Esophagus (tissue), 2 donors: ENCODE data around the gene BCAS1. TPM values are rescaled to one million over a fixed set of nuclear protein-coding genes. Genes with fewer than 3 reads are reported as not detected.

Source experiments
- H3K27ac ChIP-seq, 2 donors: one replicate each; pipeline ENCODE4 v1.5.1; 2013; ENCODE audit warnings: low read depth in 2 of 2, mild to moderate bottlenecking in 2 of 2, inconsistent platforms in 1 of 2, low read length in 1 of 2, moderate library complexity in 1 of 2
- H3K27me3 ChIP-seq, 2 donors: one replicate each; pipeline ENCODE4 v1.6.1; 2013; ENCODE audit warnings: low read length in 2 of 2, control low read depth in 1 of 2, mild to moderate bottlenecking in 1 of 2; ENCODE audit not compliant: insufficient read depth in 2 of 2, control insufficient read depth in 1 of 2
- H3K36me3 ChIP-seq, 2 donors: one replicate each; pipeline ENCODE4 v1.6.1; 2013; ENCODE audit warnings: low read length in 1 of 2; ENCODE audit not compliant: control insufficient read depth in 2 of 2, insufficient read depth in 2 of 2
- H3K4me1 ChIP-seq, 2 donors: one replicate each; pipeline ENCODE4 v1.6.1; 2013; ENCODE audit warnings: low read length in 1 of 2; ENCODE audit not compliant: control insufficient read depth in 2 of 2, insufficient read depth in 2 of 2
- H3K4me3 ChIP-seq, 2 donors: one replicate each; pipeline ENCODE4 v1.5.1; 2013; ENCODE audit warnings: low read length in 2 of 2, mild to moderate bottlenecking in 2 of 2, low read depth in 1 of 2, moderate library complexity in 1 of 2
- H3K9me3 ChIP-seq, 2 donors: one replicate each; pipeline ENCODE4 v1.6.1; 2013; ENCODE audit warnings: mild to moderate bottlenecking in 2 of 2, low read depth in 1 of 2, low read length in 1 of 2, moderate library complexity in 1 of 2; ENCODE audit not compliant: control insufficient read depth in 2 of 2, insufficient read depth in 1 of 2
- WGBS, 2 donors: extraction: QIAGEN DNeasy Blood & Tissue Kit; methylation state at CpG; one replicate each; pipeline ENCODE4 v1.1.7; 2013; 5-methylcytosine and 5-hydroxymethylcytosine counted together
- polyA plus RNA-seq, 2 donors: library from polyadenylated mRNA; stranded (reverse); fragments of 200-250 nt; gene quantifications; one replicate each; pipeline ENCODE4 v1.2.3, GENCODE V29; 2013
- donor health status: healthy with polysubstance abuse.
- donor health status: Bipolar disorder and iron deficiency.

Gene BCAS1
- polyA plus RNA-seq, 2 donors, result 4.7 to 9.0 TPM

- H3K36me3 ChIP-seq, result no peaks in the 10 kb centered on the region
- H3K27ac ChIP-seq, result no peak overlapping the region
- H3K4me3 ChIP-seq, result no peak overlapping the region
- no peaks in the 10 kb centered on the region for H3K27me3 ChIP-seq
- 71 to 81% methylated on average over 2 of the region's 2 CpGs for WGBS, 2 donors
- H3K9me3 ChIP-seq, result peaks cover 2 to 4% of the 10 kb centered on the region in 2 donors
- H3K4me1 ChIP-seq, result peaks cover 0 to 3% of the 10 kb centered on the region in 2 donors
Measured at GRCh38 chr20:54002056-54002575, 68.3 kb downstream of the BCAS1 start.

- WGBS, 2 donors, result 50 to 75% methylated on average over 2 of the region's 2 CpGs
- Histone ChIP-seq H3K9me3 (peaks cover 2 to 4% of the 10 kb centered on the region in 2 donors), H3K4me3 (no peak overlapping the region), H3K4me1 (peaks cover 0 to 3% of the 10 kb centered on the region in 2 donors), H3K36me3 (no peaks in the 10 kb centered on the region), H3K27ac (no peak overlapping the region), H3K27me3 (no peaks in the 10 kb centered on the region)
Measured at GRCh38 chr20:54000914-54001313, 69.5 kb downstream of the BCAS1 start.

GRCh38 chr20:54000262-54000661, 70.1 kb downstream of the BCAS1 start:
- Histone ChIP-seq H3K27ac (no peak overlapping the region), H3K9me3 (peaks cover 2 to 4% of the 10 kb centered on the region in 2 donors), H3K4me1 (peaks cover 0 to 3% of the 10 kb centered on the region in 2 donors), H3K4me3 (no peak overlapping the region), H3K27me3 (no peaks in the 10 kb centered on the region), H3K36me3 (no peaks in the 10 kb centered on the region)

- Histone ChIP-seq H3K4me3 (no peak overlapping the region), H3K27ac (no peak overlapping the region), H3K9me3 (peaks cover 2 to 4% of the 10 kb centered on the region in 2 donors), H3K4me1 (peaks cover 0 to 3% of the 10 kb centered on the region in 2 donors), H3K36me3 (no peaks in the 10 kb centered on the region), H3K27me3 (no peaks in the 10 kb centered on the region)
- 82 to 83% methylated on average over 3 of the region's 3 CpGs for WGBS, 2 donors
Measured at GRCh38 chr20:53999077-53999476, 71.3 kb downstream of the BCAS1 start.

- Histone ChIP-seq H3K4me1 (peaks cover 0 to 3% of the 10 kb centered on the region in 2 donors), H3K27ac (no peak overlapping the region), H3K27me3 (no peaks in the 10 kb centered on the region), H3K36me3 (no peaks in the 10 kb centered on the region), H3K9me3 (peaks cover 0 to 4% of the 10 kb centered on the region in 2 donors), H3K4me3 (no peak overlapping the region)
- 68 to 71% methylated on average over 10 of the region's 10 CpGs for WGBS, 2 donors
Measured at GRCh38 chr20:53996584-53997486, 73.6 kb downstream of the BCAS1 start.

GRCh38 chr20:53995949-53996348, 74.4 kb downstream of the BCAS1 start:
- 63 to 67% methylated on average over 5 of the region's 5 CpGs for WGBS, 2 donors
- Histone ChIP-seq H3K4me3 (no peak overlapping the region), H3K36me3 (no peaks in the 10 kb centered on the region), H3K4me1 (peaks cover 0 to 3% of the 10 kb centered on the region in 2 donors), H3K27me3 (no peaks in the 10 kb centered on the region), H3K9me3 (peaks cover 0 to 4% of the 10 kb centered on the region in 2 donors), H3K27ac (no peak overlapping the region)

- WGBS, 2 donors, result 86 to 90% methylated on average over 7 of the region's 7 CpGs
- peaks cover 0 to 3% of the 10 kb centered on the region in 2 donors for H3K4me1 ChIP-seq
- H3K9me3 ChIP-seq, result peaks cover 0 to 4% of the 10 kb centered on the region in 2 donors
- H3K4me3 ChIP-seq, result no peak overlapping the region
- H3K27me3 ChIP-seq, result no peaks in the 10 kb centered on the region
- no peak overlapping the region for H3K27ac ChIP-seq
- H3K36me3 ChIP-seq, result no peaks in the 10 kb centered on the region
Measured at GRCh38 chr20:53994088-53994487, 76.3 kb downstream of the BCAS1 start.

GRCh38 chr20:53993310-53993709, 77.1 kb downstream of the BCAS1 start:
- H3K27ac ChIP-seq, result no peak overlapping the region
- H3K4me3 ChIP-seq, result no peak overlapping the region
- H3K9me3 ChIP-seq, result peaks cover 0 to 4% of the 10 kb centered on the region in 2 donors
- H3K27me3 ChIP-seq, result no peaks in the 10 kb centered on the region
- no peaks in the 10 kb centered on the region for H3K36me3 ChIP-seq
- WGBS, 2 donors, result 72 to 88% methylated on average over 5 of the region's 5 CpGs
- peaks cover 0 to 3% of the 10 kb centered on the region in 2 donors for H3K4me1 ChIP-seq

- 82 to 86% methylated on average over 9 of the region's 9 CpGs for WGBS, 2 donors
- Histone ChIP-seq H3K27me3 (no peaks in the 10 kb centered on the region), H3K4me3 (no peak overlapping the region), H3K27ac (no peak overlapping the region), H3K4me1 (no peaks in the 10 kb centered on the region), H3K36me3 (no peaks in the 10 kb centered on the region), H3K9me3 (no peaks in the 10 kb centered on the region)
Measured at GRCh38 chr20:53990768-53991450, 79.5 kb downstream of the BCAS1 start.
